ENCODE measurements around the gene CASQ2. TPM values are rescaled to one million over a fixed set of nuclear protein-coding genes. Genes with fewer than 3 reads are reported as not detected.

Gene CASQ2
- total and polyA plus RNA-seq, 7 experiments from 2014 or later, result not detected

- Histone ChIP-seq H3K4me1 (ENCODE audit: control insufficient read depth in 2 of 2, insufficient read depth in 2 of 2, low read length in 2 of 2) (no peaks in the 10 kb centered on the region), H3K4me3 (ENCODE audit: low read length) (no peak overlapping the region), H3K36me3 (ENCODE audit: control insufficient read depth in 2 of 3, insufficient read depth in 3 of 3, low read length in 3 of 3) (no peaks in the 10 kb centered on the region), H3K9me3 (ENCODE audit: control insufficient read depth in 2 of 3, low read length in 3 of 3) (no peaks in the 10 kb centered on the region), H3K27me3 (ENCODE audit: control insufficient read depth in 2 of 2, insufficient read depth in 2 of 2, low read length in 2 of 2) (no peaks in the 10 kb centered on the region), H3K27ac (ENCODE audit: low read depth, low read length) (no peak overlapping the region)
- no peak overlapping the region for H3K4me3 Mint-ChIP-seq
- ChIA-PET POLR2A (no interaction called here), CTCF (no interaction called here)
- H3K27me3 Mint-ChIP-seq, result no peaks in the 10 kb centered on the region
- intact Hi-C loops (cut with micrococcal nuclease), result no loop called here
- ATAC-seq (no peak), DNase-seq (no peak)
- peaks cover 0 to 4% (median 0%) of the 10 kb centered on the region in 5 donors for H3K36me3 Mint-ChIP-seq
- H3K4me1 Mint-ChIP-seq, result peaks cover 0 to 5% (median 0%) of the 10 kb centered on the region in 7 donors
- no peak overlapping the region for H3K27ac Mint-ChIP-seq
- H3K9me3 Mint-ChIP-seq, result no peaks in the 10 kb centered on the region
Observed at GRCh38 chr1:115677565-115677964, 90.9 kb downstream of the CASQ2 start.

GRCh38 chr1:115677182-115677555, 91.3 kb downstream of the CASQ2 start:
- Mint-ChIP-seq H3K27me3 (no peaks in the 10 kb centered on the region), H3K36me3 (peaks cover 0 to 3% (median 0%) of the 10 kb centered on the region in 5 donors), H3K4me1 (peaks cover 0 to 5% (median 0%) of the 10 kb centered on the region in 7 donors), H3K9me3 (no peaks in the 10 kb centered on the region), H3K4me3 (no peak overlapping the region), H3K27ac (no peak overlapping the region)
- intact Hi-C loops (cut with micrococcal nuclease), result no loop called here
- no peak for ATAC-seq
- no peaks in the 10 kb centered on the region for H3K27me3 ChIP-seq (ENCODE audit: control insufficient read depth in 2 of 2, insufficient read depth in 2 of 2, low read length in 2 of 2)
- H3K36me3 ChIP-seq (ENCODE audit: control insufficient read depth in 2 of 3, insufficient read depth in 3 of 3, low read length in 3 of 3), result no peaks in the 10 kb centered on the region
- no peaks in the 10 kb centered on the region for H3K4me1 ChIP-seq (ENCODE audit: control insufficient read depth in 2 of 2, insufficient read depth in 2 of 2, low read length in 2 of 2)
- no peak overlapping the region for H3K27ac ChIP-seq (ENCODE audit: low read depth, low read length)
- POLR2A ChIA-PET, result no interaction called here
- no peak overlapping the region for H3K4me3 ChIP-seq (ENCODE audit: low read length)
- CTCF ChIA-PET, result no interaction called here
- no peaks in the 10 kb centered on the region for H3K9me3 ChIP-seq (ENCODE audit: control insufficient read depth in 2 of 3, low read length in 3 of 3)
- DNase-seq, result no peak

- H3K27ac Mint-ChIP-seq, result no peak overlapping the region
- Histone ChIP-seq H3K27me3 (ENCODE audit: control insufficient read depth in 2 of 2, insufficient read depth in 2 of 2, low read length in 2 of 2) (no peaks in the 10 kb centered on the region), H3K27ac (ENCODE audit: low read depth, low read length) (no peak overlapping the region), H3K4me1 (ENCODE audit: control insufficient read depth in 2 of 2, insufficient read depth in 2 of 2, low read length in 2 of 2) (no peaks in the 10 kb centered on the region), H3K36me3 (ENCODE audit: control insufficient read depth in 2 of 3, insufficient read depth in 3 of 3, low read length in 3 of 3) (no peaks in the 10 kb centered on the region), H3K4me3 (ENCODE audit: low read length) (no peak overlapping the region), H3K9me3 (ENCODE audit: control insufficient read depth in 2 of 3, low read length in 3 of 3) (no peaks in the 10 kb centered on the region)
- POLR2A ChIA-PET, result no interaction called here
- no peak for DNase-seq
- no peak overlapping the region for H3K4me3 Mint-ChIP-seq
- CTCF ChIA-PET, result no interaction called here
- no peaks in the 10 kb centered on the region for H3K27me3 Mint-ChIP-seq
- intact Hi-C loops (cut with micrococcal nuclease), result no loop called here
- no peaks in the 10 kb centered on the region for H3K9me3 Mint-ChIP-seq
- peaks cover 0 to 3% (median 0%) of the 10 kb centered on the region in 5 donors for H3K36me3 Mint-ChIP-seq
- peaks cover 0 to 5% (median 0%) of the 10 kb centered on the region in 7 donors for H3K4me1 Mint-ChIP-seq
- no peak for ATAC-seq
Observed at GRCh38 chr1:115676498-115677181, 91.9 kb downstream of the CASQ2 start.

- CTCF ChIA-PET, result interaction anchor here (0.6 kb wide), 1 partner anchor 418 kb away, joined by 3 read pairs; no protein-coding TSS in a partner anchor
Observed at GRCh38 chr1:115672224-115673009, 96.1 kb downstream of the CASQ2 start.

GRCh38 chr1:115671176-115671934, 97.2 kb downstream of the CASQ2 start:
- CTCF ChIA-PET, result no interaction called here
- Mint-ChIP-seq H3K36me3 (peaks cover 0 to 23% (median 0%) of the 10 kb centered on the region in 5 donors), H3K4me3 (no peak overlapping the region), H3K9me3 (peaks cover 0 to 3% (median 0%) of the 10 kb centered on the region in 11 donors), H3K4me1 (peaks cover 0 to 12% (median 0%) of the 10 kb centered on the region in 7 donors), H3K27ac (no peak overlapping the region), H3K27me3 (no peaks in the 10 kb centered on the region)
- no peak overlapping the region for H3K4me3 ChIP-seq (ENCODE audit: low read length)
- no peaks in the 10 kb centered on the region for H3K9me3 ChIP-seq (ENCODE audit: control insufficient read depth in 2 of 3, low read length in 3 of 3)
- intact Hi-C loops (cut with micrococcal nuclease), result no loop called here
- no peaks in the 10 kb centered on the region for H3K4me1 ChIP-seq (ENCODE audit: control insufficient read depth in 2 of 2, insufficient read depth in 2 of 2, low read length in 2 of 2)
- H3K36me3 ChIP-seq (ENCODE audit: control insufficient read depth in 2 of 3, insufficient read depth in 3 of 3, low read length in 3 of 3), result no peaks in the 10 kb centered on the region
- H3K27me3 ChIP-seq (ENCODE audit: control insufficient read depth in 2 of 2, insufficient read depth in 2 of 2, low read length in 2 of 2), result no peaks in the 10 kb centered on the region
- no peak for DNase-seq
- no peak overlapping the region for H3K27ac ChIP-seq (ENCODE audit: low read depth, low read length)
- no peak for ATAC-seq
- POLR2A ChIA-PET, result no interaction called here

More at GRCh38 chr1:115672224-115673009, 96.1 kb downstream of the CASQ2 start:
- intact Hi-C loops (cut with micrococcal nuclease), result no loop called here
- Histone ChIP-seq H3K9me3 (ENCODE audit: control insufficient read depth in 2 of 3, low read length in 3 of 3) (no peaks in the 10 kb centered on the region), H3K27ac (ENCODE audit: low read depth, low read length) (no peak overlapping the region), H3K36me3 (ENCODE audit: control insufficient read depth in 2 of 3, insufficient read depth in 3 of 3, low read length in 3 of 3) (no peaks in the 10 kb centered on the region), H3K27me3 (ENCODE audit: control insufficient read depth in 2 of 2, insufficient read depth in 2 of 2, low read length in 2 of 2) (no peaks in the 10 kb centered on the region), H3K4me3 (ENCODE audit: low read length) (no peak overlapping the region), H3K4me1 (ENCODE audit: control insufficient read depth in 2 of 2, insufficient read depth in 2 of 2, low read length in 2 of 2) (no peaks in the 10 kb centered on the region)
- no peak overlapping the region for H3K27ac Mint-ChIP-seq
- peaks cover 0 to 3% (median 0%) of the 10 kb centered on the region in 11 donors for H3K9me3 Mint-ChIP-seq
- H3K36me3 Mint-ChIP-seq, result peaks cover 0 to 21% (median 0%) of the 10 kb centered on the region in 5 donors
- no peak for DNase-seq
- H3K27me3 Mint-ChIP-seq, result no peaks in the 10 kb centered on the region
- POLR2A ChIA-PET, result no interaction called here
- ATAC-seq, result no peak
- H3K4me1 Mint-ChIP-seq, result peaks cover 0 to 14% (median 0%) of the 10 kb centered on the region in 7 donors
- no peak overlapping the region for H3K4me3 Mint-ChIP-seq

GRCh38 chr1:115670476-115671175, 97.9 kb downstream of the CASQ2 start:
- ChIA-PET POLR2A (no interaction called here), CTCF (no interaction called here)
- Mint-ChIP-seq H3K9me3 (peaks cover 0 to 3% (median 0%) of the 10 kb centered on the region in 11 donors), H3K4me1 (peaks cover 0 to 12% (median 0%) of the 10 kb centered on the region in 7 donors), H3K27me3 (no peaks in the 10 kb centered on the region), H3K36me3 (peaks cover 0 to 27% (median 0%) of the 10 kb centered on the region in 5 donors), H3K4me3 (no peak overlapping the region), H3K27ac (peak overlapping the region in 1 of 9 donors; percentile 15)
- ATAC-seq (no peak), DNase-seq (no peak)
- Histone ChIP-seq H3K36me3 (ENCODE audit: control insufficient read depth in 2 of 3, insufficient read depth in 3 of 3, low read length in 3 of 3) (no peaks in the 10 kb centered on the region), H3K4me3 (ENCODE audit: low read length) (no peak overlapping the region), H3K27me3 (ENCODE audit: control insufficient read depth in 2 of 2, insufficient read depth in 2 of 2, low read length in 2 of 2) (no peaks in the 10 kb centered on the region), H3K27ac (ENCODE audit: low read depth, low read length) (no peak overlapping the region), H3K4me1 (ENCODE audit: control insufficient read depth in 2 of 2, insufficient read depth in 2 of 2, low read length in 2 of 2) (no peaks in the 10 kb centered on the region), H3K9me3 (ENCODE audit: control insufficient read depth in 2 of 3, low read length in 3 of 3) (no peaks in the 10 kb centered on the region)
- intact Hi-C loops (cut with micrococcal nuclease), result no loop called here

Measured in naive thymus-derived CD4-positive, alpha-beta T cell (primary cell).